ENCODE measurements around the gene GPD1. TPM values are rescaled to one million over a fixed set of nuclear protein-coding genes. Genes with fewer than 3 reads are reported as not detected.

GPD1 gene
- total and polyA plus RNA-seq, 10 donors, result 0.13 to 0.79 (median 0.48) TPM; not detected in 1

DNA sequence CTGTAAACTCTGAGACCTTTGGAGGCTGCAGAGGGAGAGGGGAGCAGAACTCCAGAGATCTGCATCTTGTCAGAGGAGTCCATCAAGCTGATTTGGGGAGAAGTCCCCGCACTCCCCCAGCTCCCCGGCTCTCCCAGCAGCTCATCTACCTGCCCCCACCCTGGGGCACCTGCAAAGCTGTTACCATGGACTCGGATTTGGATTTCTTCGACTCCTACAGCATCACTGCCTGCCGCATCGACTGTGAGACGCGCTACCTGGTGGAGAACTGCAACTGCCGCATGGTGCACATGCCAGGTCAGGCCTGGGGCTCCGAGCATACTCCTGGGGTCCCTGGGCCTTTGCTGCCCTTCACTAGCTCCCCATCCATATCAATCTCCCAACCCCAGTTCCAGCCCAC, 25.5 kb upstream of the GPD1 start:
- intact Hi-C loops (cut with DNase I; ENCODE audit: low total_unique reads), result no loop called here
- Histone ChIP-seq H3K4me3 (no peak overlapping the region), H3K27me3 (replicated peaks in 1 of 7) (peaks cover 0 to 3% (median 0%) of the 10 kb centered on the region in 7 donors), H3K4me1 (peaks cover 0 to 13% (median 7%) of the 10 kb centered on the region in 6 donors), H3K9me3 (no peaks in the 10 kb centered on the region), H3K36me3 (no peaks in the 10 kb centered on the region), H3K27ac (no peak overlapping the region)
- peak; percentile 60 for DNase-seq
- no peak for TF ChIP-seq POLR2A (IDR thresholded peaks at IDR 0.05)
- no peak for TF ChIP-seq POLR2AphosphoS5 (IDR thresholded peaks at IDR 0.05)
- TF ChIP-seq, protein P1, sequence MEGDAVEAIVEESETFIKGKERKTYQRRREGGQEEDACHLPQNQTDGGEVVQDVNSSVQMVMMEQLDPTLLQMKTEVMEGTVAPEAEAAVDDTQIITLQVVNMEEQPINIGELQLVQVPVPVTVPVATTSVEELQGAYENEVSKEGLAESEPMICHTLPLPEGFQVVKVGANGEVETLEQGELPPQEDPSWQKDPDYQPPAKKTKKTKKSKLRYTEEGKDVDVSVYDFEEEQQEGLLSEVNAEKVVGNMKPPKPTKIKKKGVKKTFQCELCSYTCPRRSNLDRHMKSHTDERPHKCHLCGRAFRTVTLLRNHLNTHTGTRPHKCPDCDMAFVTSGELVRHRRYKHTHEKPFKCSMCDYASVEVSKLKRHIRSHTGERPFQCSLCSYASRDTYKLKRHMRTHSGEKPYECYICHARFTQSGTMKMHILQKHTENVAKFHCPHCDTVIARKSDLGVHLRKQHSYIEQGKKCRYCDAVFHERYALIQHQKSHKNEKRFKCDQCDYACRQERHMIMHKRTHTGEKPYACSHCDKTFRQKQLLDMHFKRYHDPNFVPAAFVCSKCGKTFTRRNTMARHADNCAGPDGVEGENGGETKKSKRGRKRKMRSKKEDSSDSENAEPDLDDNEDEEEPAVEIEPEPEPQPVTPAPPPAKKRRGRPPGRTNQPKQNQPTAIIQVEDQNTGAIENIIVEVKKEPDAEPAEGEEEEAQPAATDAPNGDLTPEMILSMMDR (IDR thresholded peaks at IDR 0.05 in 8 of 11, conservative IDR thresholded peaks at IDR 0.05 in 3 of 11), result no peak
- 92 to 96% (median 94%) methylated on average over 10 of the region's 10 CpGs for WGBS, 5 donors

DNA sequence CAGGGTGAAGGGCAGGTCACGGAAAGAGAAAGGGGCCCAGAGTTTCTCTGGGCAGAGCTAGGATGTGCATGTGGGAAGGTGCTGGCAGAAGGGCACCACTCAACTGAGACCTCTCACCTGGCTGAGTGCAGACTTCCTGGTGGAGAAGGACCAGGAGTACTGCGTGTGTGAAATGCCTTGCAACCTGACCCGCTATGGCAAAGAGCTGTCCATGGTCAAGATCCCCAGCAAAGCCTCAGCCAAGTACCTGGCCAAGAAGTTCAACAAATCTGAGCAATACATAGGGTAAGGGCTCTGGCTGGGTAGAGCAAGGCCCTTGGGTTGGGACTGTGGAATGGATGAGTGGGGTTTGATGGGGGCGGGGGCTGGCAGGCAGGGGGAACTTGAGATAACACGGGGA, 24.0 kb upstream of the GPD1 start:
- intact Hi-C loops (cut with DNase I; ENCODE audit: low total_unique reads), result no loop called here
- H3K4me1 ChIP-seq, result peaks cover 3 to 25% (median 14%) of the 10 kb centered on the region in 6 donors
- H3K36me3 ChIP-seq, result no peaks in the 10 kb centered on the region
- no peak for TF ChIP-seq POLR2A (IDR thresholded peaks at IDR 0.05)
- TF ChIP-seq, protein P1 (IDR thresholded peaks at IDR 0.05 in 8 of 11, conservative IDR thresholded peaks at IDR 0.05 in 3 of 11), result no peak
- no peak for TF ChIP-seq POLR2AphosphoS5 (IDR thresholded peaks at IDR 0.05)
- peaks cover 0 to 3% (median 0%) of the 10 kb centered on the region in 7 donors for H3K27me3 ChIP-seq (replicated peaks in 1 of 7)
- peak; percentile 31 for DNase-seq
- 82 to 92% (median 86%) methylated on average over 5 of the region's 5 CpGs for WGBS, 5 donors
- H3K27ac ChIP-seq, result no peak overlapping the region
- no peak overlapping the region for H3K4me3 ChIP-seq
- no peaks in the 10 kb centered on the region for H3K9me3 ChIP-seq

DNA sequence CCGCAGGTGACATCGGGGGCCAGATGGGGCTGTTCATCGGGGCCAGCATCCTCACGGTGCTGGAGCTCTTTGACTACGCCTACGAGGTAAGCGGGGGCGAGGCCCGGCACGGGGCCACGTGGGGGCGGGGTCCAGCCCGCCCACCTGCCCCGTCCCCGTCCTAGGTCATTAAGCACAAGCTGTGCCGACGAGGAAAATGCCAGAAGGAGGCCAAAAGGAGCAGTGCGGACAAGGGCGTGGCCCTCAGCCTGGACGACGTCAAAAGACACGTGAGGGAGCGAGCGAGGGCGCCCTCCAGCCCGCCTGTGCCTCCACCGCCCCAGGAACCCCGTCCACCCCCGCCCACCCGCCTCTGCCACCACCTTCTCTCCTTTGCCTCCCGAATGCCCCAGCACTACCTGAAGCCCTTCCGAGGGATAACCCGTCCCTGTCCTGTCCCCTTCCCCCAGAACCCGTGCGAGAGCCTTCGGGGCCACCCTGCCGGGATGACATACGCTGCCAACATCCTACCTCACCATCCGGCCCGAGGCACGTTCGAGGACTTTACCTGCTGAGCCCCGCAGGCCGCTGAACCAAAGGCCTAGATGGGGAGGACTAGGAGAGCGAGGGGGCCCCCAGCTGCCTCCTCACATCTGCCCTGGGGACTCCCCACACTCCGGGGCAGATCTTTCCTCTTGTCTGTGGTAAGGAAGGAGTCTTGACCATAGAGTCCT, 22.6 kb upstream of the GPD1 start:
- H3K4me1 ChIP-seq, result peaks cover 0 to 31% (median 17%) of the 10 kb centered on the region in 6 donors
- peaks cover 0 to 3% (median 0%) of the 10 kb centered on the region in 7 donors for H3K27me3 ChIP-seq (replicated peaks in 1 of 7)
- H3K36me3 ChIP-seq, result no peaks in the 10 kb centered on the region
- intact Hi-C loops (cut with DNase I; ENCODE audit: low total_unique reads), result no loop called here
- H3K9me3 ChIP-seq, result no peaks in the 10 kb centered on the region
- peak overlapping the region in 1 of 8 donors; percentile 13 for H3K4me3 ChIP-seq
- TF ChIP-seq, protein P1 (IDR thresholded peaks at IDR 0.05 in 8 of 11, conservative IDR thresholded peaks at IDR 0.05 in 3 of 11), result no peak
- no peak for TF ChIP-seq POLR2A (IDR thresholded peaks at IDR 0.05)
- no peak for TF ChIP-seq POLR2AphosphoS5 (IDR thresholded peaks at IDR 0.05)
- DNase-seq, result peak; percentile 68
- WGBS, 5 donors, result 61 to 64% (median 61%) methylated on average over 40 to 46 of the region's 46 CpGs
- no peak overlapping the region for H3K27ac ChIP-seq

DNA sequence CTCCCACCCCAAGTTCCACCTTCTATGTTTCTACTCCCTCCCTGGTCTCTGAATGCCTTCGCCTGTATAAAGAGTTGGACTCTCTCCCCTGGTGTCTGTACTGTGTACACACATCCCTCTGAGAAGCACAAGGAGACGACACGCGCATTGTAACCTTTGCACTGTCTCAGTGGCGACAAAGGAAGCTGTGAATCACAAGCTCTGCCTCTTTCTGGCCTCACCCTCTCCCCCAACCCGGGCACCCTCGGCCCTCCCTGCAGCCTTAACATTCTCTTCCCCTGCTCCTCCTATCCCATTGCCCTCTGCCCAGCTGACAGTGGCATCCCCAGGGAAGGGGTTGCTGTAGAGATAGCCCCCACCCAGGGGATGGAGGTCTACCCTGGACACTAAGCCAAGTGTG, 21.2 kb upstream of the GPD1 start:
- H3K4me1 ChIP-seq, result peaks cover 0 to 44% (median 29%) of the 10 kb centered on the region in 6 donors
- peak; percentile 54 for DNase-seq
- H3K4me3 ChIP-seq, result no peak overlapping the region
- intact Hi-C loops (cut with DNase I; ENCODE audit: low total_unique reads), result no loop called here
- peaks cover 0 to 13% (median 11%) of the 10 kb centered on the region in 6 donors for H3K36me3 ChIP-seq
- no peak overlapping the region for H3K27ac ChIP-seq
- no peak for TF ChIP-seq POLR2A (IDR thresholded peaks at IDR 0.05)
- TF ChIP-seq POLR2AphosphoS5 (IDR thresholded peaks at IDR 0.05), result no peak
- TF ChIP-seq, protein P1 (IDR thresholded peaks at IDR 0.05 in 8 of 11, conservative IDR thresholded peaks at IDR 0.05 in 3 of 11), result no peak
- peaks cover 0 to 3% (median 0%) of the 10 kb centered on the region in 7 donors for H3K27me3 ChIP-seq (replicated peaks in 1 of 7)
- 85 to 93% (median 90%) methylated on average over 7 of the region's 7 CpGs for WGBS, 5 donors
- no peaks in the 10 kb centered on the region for H3K9me3 ChIP-seq

Data from spleen (tissue), 11 donors.